OCI-LY7 (cell line): ENCODE data around the gene NFKBIA.

Experiments
- CTCF ChIP-seq: fragments of 200-600 bp; sonication (generic); conservative IDR thresholded peaks from 2 replicates; pipeline ENCODE4 v1.5.1; 2014; ENCODE audit warnings: mild to moderate bottlenecking, antibody characterized with exemption, low read length, moderate library complexity, mixed read lengths
- EZH2phosphoT487 ChIP-seq: fragments of 200-600 bp; sonication (generic); IDR thresholded peaks from 2 replicates; pipeline ENCODE4 v1.6.1; 2018; ENCODE audit warnings: low read depth, borderline replicate concordance, mild to moderate bottlenecking, mixed run types, antibody characterized with exemption, low read length, moderate library complexity, mixed read lengths

DNA sequence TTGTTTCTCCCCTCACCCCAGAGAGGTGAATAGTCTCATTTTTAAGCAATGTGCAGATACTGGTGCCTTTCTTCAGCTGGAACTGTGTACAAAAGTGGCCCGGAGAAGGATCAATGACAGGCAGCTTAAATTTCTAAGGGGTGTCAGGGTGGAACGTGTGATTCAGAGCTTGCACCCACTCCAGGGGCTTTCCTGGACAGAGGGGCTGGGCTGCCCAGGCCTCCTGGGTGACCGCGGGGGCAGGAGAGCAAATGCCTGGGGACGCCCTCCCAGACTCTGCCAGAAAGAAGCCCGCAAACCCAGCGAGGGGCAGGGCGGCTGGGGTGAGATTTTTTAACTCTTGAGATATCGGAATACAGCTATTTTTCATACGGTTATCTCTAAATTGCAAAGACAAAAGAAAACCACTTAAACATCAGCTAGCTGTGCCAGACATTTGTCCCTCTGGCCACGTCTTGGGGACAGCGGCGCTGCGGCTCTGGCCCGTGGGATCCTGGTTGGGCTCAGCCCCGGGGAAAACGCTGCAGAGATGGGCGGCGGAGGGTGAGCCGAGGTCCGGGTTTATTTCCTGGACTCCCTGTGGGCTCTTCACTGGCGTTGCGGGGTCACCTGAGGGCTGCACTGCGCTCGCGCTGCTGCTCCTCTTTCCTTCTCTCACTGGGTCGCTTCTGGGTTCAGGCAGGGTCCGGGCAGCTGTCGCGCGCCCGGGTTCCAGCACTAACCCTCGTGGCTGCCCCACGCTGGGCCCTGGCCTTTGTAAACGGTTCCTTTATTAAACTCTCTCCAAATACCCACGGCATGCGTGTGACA, 35.8 kb downstream of the NFKBIA start:
- TF ChIP-seq EZH2phosphoT487 = no peak
- no peak for TF ChIP-seq CTCF
